ENCODE data around the gene RHOT2.
A peak's percentile ranks its signal among the peaks of the same experiment; 100 is the strongest.

The RHOT2 gene

DNA sequence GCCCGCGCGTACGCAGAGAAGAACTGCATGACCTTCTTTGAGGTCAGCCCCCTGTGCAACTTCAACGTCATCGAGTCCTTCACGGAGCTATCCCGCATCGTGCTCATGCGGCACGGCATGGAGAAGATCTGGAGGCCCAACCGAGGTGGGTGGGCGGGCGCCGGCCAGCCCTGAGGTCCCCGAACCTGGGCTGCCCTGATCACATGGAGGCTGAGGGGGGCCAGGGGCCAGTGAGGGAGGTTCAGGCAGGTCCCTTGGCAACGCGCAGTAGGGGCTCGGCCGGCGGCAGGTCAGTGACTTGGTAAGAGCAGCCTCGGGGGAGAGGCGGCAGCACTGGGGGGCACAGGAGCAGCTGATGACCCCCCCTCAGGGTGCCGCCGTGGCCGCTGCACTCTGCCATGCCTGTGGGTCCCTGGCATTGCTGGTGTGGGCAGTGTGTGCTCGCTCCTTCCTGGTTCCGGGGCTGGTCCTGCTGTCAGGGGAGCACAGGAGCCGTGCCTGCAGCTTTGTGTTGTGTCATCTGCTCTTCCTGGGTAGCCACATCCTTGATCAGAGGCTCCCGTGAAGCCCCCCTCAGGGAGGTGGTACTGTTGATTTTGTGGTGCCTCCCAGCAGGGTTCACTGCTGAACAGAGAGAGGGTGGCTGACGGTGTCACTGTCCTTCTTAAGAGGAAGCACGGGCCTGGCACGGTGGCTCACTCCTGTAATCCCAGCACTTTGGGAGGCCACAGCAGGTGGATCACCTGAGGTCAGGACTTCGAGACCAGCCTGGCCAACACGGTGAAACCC lies 41.8 kb upstream of the RHOT2 start:
- peak overlapping the region in 1 of 2 experiments; percentile 82 for H2BK12ac ChIP-seq (ENCODE audit: low read length in 2 of 2)
- no peak for DNase-seq

DNA sequence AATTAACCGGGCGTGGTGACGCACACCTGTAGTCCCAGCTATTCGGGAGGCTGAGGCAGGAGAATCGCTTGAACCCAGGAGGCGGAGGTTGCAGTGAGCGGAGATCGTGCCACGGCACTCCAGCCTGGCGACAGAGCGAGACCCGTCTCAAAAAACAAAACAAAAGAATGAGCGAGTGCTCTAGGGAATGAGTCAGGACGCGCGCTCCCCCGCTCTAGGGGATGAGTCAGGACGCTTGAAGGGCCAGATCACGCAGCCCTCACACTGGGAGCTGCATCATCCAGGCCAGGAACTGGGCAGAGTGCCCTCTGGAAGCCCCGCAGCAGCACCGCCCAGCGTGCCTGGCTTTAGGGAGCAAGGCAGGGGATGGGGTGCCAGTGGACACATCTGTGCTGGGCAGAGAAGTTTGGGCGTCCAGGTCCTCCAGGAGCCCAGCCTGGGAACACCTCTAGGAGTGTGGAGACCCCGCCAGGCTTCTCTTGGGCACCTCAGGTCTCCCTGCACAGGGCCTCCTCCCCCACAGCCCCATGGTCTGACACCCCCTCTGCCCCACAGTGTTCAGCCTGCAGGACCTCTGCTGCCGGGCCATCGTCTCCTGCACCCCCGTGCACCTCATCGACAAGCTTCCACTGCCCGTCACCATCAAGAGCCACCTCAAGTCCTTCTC lies 41.0 kb upstream of the RHOT2 start:
- peak overlapping the region; percentile 47 for H3K9ac ChIP-seq (ENCODE audit: low read length)
- no peak overlapping the region for H3K14ac ChIP-seq (ENCODE audit: low read length in 2 of 2)
- H3K4ac ChIP-seq (ENCODE audit: low read depth in 1 of 2, low read length in 2 of 2), result peak overlapping the region in 1 of 2 experiments; percentile 1
- H3K27ac ChIP-seq (ENCODE audit: low read length, poor library complexity, severe bottlenecking), result peak overlapping the region; percentile 6
- no peak overlapping the region for H2BK120ac ChIP-seq (ENCODE audit: low read depth, low read length)
- peaks cover 16% of the 10 kb centered on the region for H3K79me1 ChIP-seq (replicated peaks; ENCODE audit: low read length, poor library complexity, severe bottlenecking)
- 41% methylated on average over 29 of the region's 29 CpGs for WGBS
- H3K18ac ChIP-seq (ENCODE audit: low read depth in 1 of 2, low read length in 2 of 2), result peak overlapping the region; percentile 16 to 66
- H3K23ac ChIP-seq (ENCODE audit: low read length in 2 of 2), result no peak overlapping the region
- no peak overlapping the region for H3K4me3 ChIP-seq (ENCODE audit: insufficient read depth in 1 of 2, low read depth in 1 of 2, low read length in 2 of 2)
- H2AFZ ChIP-seq (ENCODE audit: low read depth, low read length), result no peak overlapping the region
- H2BK15ac ChIP-seq (ENCODE audit: low read depth, poor library complexity, severe bottlenecking), result no peak overlapping the region
- H3K27me3 ChIP-seq (ENCODE audit: control insufficient read depth in 1 of 2, insufficient read depth in 1 of 2, low read length in 2 of 2), result no peaks in the 10 kb centered on the region
- peak overlapping the region; percentile 57 for H4K8ac ChIP-seq (ENCODE audit: low read length)
- H3K4me1 ChIP-seq (ENCODE audit: control insufficient read depth, insufficient read depth, low read depth, low read length), result peaks cover 55% of the 10 kb centered on the region
- peak overlapping the region; percentile 18 for H4K91ac ChIP-seq (ENCODE audit: low read length)
- H2BK12ac ChIP-seq (ENCODE audit: low read length in 2 of 2), result peak overlapping the region in 1 of 2 experiments; percentile 1
- H3K36me3 ChIP-seq (ENCODE audit: control insufficient read depth in 1 of 2, insufficient read depth in 2 of 2, low read depth in 1 of 2, low read length in 2 of 2), result peaks cover 4 to 44% of the 10 kb centered on the region in 2 experiments
- DNase-seq, result peak; percentile 98
- H2BK5ac ChIP-seq (ENCODE audit: low read depth, low read length, poor library complexity, severe bottlenecking), result no peak overlapping the region
- no peak overlapping the region for H3K4me2 ChIP-seq (ENCODE audit: low read length, poor library complexity, severe bottlenecking)
- H3K9me3 ChIP-seq (ENCODE audit: control insufficient read depth, low read length), result no peaks in the 10 kb centered on the region
- no peak overlapping the region for H2AK5ac ChIP-seq (ENCODE audit: low read length, severe bottlenecking)

More for the DNA sequence above, 41.8 kb upstream of the RHOT2 start:
- Histone ChIP-seq H2AK5ac (ENCODE audit: low read length, severe bottlenecking) (peak overlapping the region; percentile 59), H3K36me3 (ENCODE audit: control insufficient read depth in 1 of 2, insufficient read depth in 2 of 2, low read depth in 1 of 2, low read length in 2 of 2) (peaks cover 4 to 50% of the 10 kb centered on the region in 2 experiments), H2BK5ac (ENCODE audit: low read depth, low read length, poor library complexity, severe bottlenecking) (no peak overlapping the region), H3K18ac (ENCODE audit: low read depth in 1 of 2, low read length in 2 of 2) (peak overlapping the region in 1 of 2 experiments; percentile 88), H4K91ac (ENCODE audit: low read length) (peak overlapping the region; percentile 78), H3K4me2 (ENCODE audit: low read length, poor library complexity, severe bottlenecking) (no peak overlapping the region), H3K27me3 (ENCODE audit: control insufficient read depth in 1 of 2, insufficient read depth in 1 of 2, low read length in 2 of 2) (no peaks in the 10 kb centered on the region), H3K9ac (ENCODE audit: low read length) (peak overlapping the region; percentile 47), H2AFZ (ENCODE audit: low read depth, low read length) (no peak overlapping the region), H3K14ac (ENCODE audit: low read length in 2 of 2) (peak overlapping the region in 1 of 2 experiments; percentile 61), H3K9me3 (ENCODE audit: control insufficient read depth, low read length) (no peaks in the 10 kb centered on the region), H3K4me1 (ENCODE audit: control insufficient read depth, insufficient read depth, low read depth, low read length) (peaks cover 56% of the 10 kb centered on the region), H3K4ac (ENCODE audit: low read depth in 1 of 2, low read length in 2 of 2) (peak overlapping the region in 1 of 2 experiments; percentile 17), H3K4me3 (ENCODE audit: insufficient read depth in 1 of 2, low read depth in 1 of 2, low read length in 2 of 2) (no peak overlapping the region), H2BK15ac (ENCODE audit: low read depth, poor library complexity, severe bottlenecking) (peak overlapping the region; percentile 26), H3K23ac (ENCODE audit: low read length in 2 of 2) (no peak overlapping the region), H2BK120ac (ENCODE audit: low read depth, low read length) (peak overlapping the region; percentile 54), H3K27ac (ENCODE audit: low read length, poor library complexity, severe bottlenecking) (no peak overlapping the region), H3K79me1 (replicated peaks; ENCODE audit: low read length, poor library complexity, severe bottlenecking) (peaks cover 23% of the 10 kb centered on the region), H4K8ac (ENCODE audit: low read length) (no peak overlapping the region)
- 96% methylated on average over 35 of the region's 35 CpGs for WGBS

DNA sequence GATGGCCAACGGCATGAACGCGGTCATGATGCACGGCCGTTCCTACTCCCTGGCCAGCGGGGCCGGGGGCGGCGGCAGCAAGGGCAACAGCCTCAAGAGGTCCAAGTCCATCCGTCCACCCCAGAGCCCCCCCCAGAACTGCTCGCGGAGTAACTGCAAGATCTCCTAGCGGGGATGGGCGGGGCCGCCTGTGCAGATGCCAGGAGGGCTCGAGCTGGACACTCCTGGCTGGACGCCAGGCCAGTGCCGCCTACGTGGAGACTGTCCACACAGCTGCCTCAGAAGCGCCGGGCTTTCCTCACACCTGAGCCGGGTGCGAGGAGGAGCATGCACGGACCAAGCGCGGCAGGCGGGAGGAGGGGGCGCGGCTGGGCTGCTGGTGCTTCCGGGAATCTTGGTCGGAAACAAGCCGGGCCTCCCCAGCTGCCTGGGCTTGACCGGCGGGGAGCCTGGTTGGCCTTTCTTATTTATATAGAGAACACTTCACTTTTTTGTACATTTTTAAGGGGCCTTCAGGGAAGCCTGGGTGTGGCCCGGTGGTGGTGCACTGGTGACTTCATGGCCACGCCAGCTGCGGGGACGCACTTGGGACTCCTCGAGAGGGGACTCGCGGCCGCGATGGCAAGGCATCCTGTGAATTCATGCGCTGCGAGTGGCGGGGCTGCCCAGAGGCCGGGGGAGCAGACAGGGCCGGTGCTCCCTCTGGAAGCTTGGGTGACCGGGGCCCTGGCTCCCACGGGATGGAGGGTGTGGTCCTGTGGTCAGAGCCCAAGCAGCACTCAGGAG lies 40.3 kb upstream of the RHOT2 start:
- WGBS, result 88% methylated on average over 41 of the region's 50 CpGs
- H3K27me3 ChIP-seq (ENCODE audit: control insufficient read depth in 1 of 2, insufficient read depth in 1 of 2, low read length in 2 of 2), result no peaks in the 10 kb centered on the region
- H3K4me2 ChIP-seq (ENCODE audit: low read length, poor library complexity, severe bottlenecking), result no peak overlapping the region
- no peak overlapping the region for H2AFZ ChIP-seq (ENCODE audit: low read depth, low read length)
- no peak for DNase-seq
- H4K8ac ChIP-seq (ENCODE audit: low read length), result no peak overlapping the region
- H3K4ac ChIP-seq (ENCODE audit: low read depth in 1 of 2, low read length in 2 of 2), result peak overlapping the region in 1 of 2 experiments; percentile 1
- H3K36me3 ChIP-seq (ENCODE audit: control insufficient read depth in 1 of 2, insufficient read depth in 2 of 2, low read depth in 1 of 2, low read length in 2 of 2), result peaks cover 4 to 50% of the 10 kb centered on the region in 2 experiments
- no peak overlapping the region for H3K4me3 ChIP-seq (ENCODE audit: insufficient read depth in 1 of 2, low read depth in 1 of 2, low read length in 2 of 2)
- H3K9ac ChIP-seq (ENCODE audit: low read length), result peak overlapping the region; percentile 26
- H2BK12ac ChIP-seq (ENCODE audit: low read length in 2 of 2), result peak overlapping the region in 1 of 2 experiments; percentile 75
- H3K4me1 ChIP-seq (ENCODE audit: control insufficient read depth, insufficient read depth, low read depth, low read length), result peaks cover 52% of the 10 kb centered on the region
- H3K9me3 ChIP-seq (ENCODE audit: control insufficient read depth, low read length), result no peaks in the 10 kb centered on the region
- no peak overlapping the region for H2BK15ac ChIP-seq (ENCODE audit: low read depth, poor library complexity, severe bottlenecking)
- H4K91ac ChIP-seq (ENCODE audit: low read length), result peak overlapping the region; percentile 66
- no peak overlapping the region for H2AK5ac ChIP-seq (ENCODE audit: low read length, severe bottlenecking)
- H3K23ac ChIP-seq (ENCODE audit: low read length in 2 of 2), result no peak overlapping the region
- no peak overlapping the region for H3K27ac ChIP-seq (ENCODE audit: low read length, poor library complexity, severe bottlenecking)
- no peak overlapping the region for H3K14ac ChIP-seq (ENCODE audit: low read length in 2 of 2)
- no peak overlapping the region for H2BK5ac ChIP-seq (ENCODE audit: low read depth, low read length, poor library complexity, severe bottlenecking)
- peaks cover 12% of the 10 kb centered on the region for H3K79me1 ChIP-seq (replicated peaks; ENCODE audit: low read length, poor library complexity, severe bottlenecking)
- peak overlapping the region; percentile 24 for H2BK120ac ChIP-seq (ENCODE audit: low read depth, low read length)
- H3K18ac ChIP-seq (ENCODE audit: low read depth in 1 of 2, low read length in 2 of 2), result peak overlapping the region in 1 of 2 experiments; percentile 66

Measured in mesenchymal stem cell (in vitro differentiated cells and primary cell).